Measurements from ENCODE around the gene NOC3L.
"Not testable (repeated sequence)": the region's sequence is repeated elsewhere in the genome, so short reads cannot be mapped to it uniquely, and the experiment has no call there.

Gene NOC3L

GRCh38 chr10:94361171-94361794, 1.5 kb downstream of the NOC3L start:
- no peak for DNase-seq

- no peak for DNase-seq
Observed at GRCh38 chr10:94358480-94358879, 4.3 kb downstream of the NOC3L start.

GRCh38 chr10:94357193-94357592, 5.5 kb downstream of the NOC3L start:
- no peak for DNase-seq

- no peak for DNase-seq
Observed at GRCh38 chr10:94355841-94356240, 6.9 kb downstream of the NOC3L start.

- DNase-seq, result no peak
Observed at GRCh38 chr10:94353336-94353735, 9.4 kb downstream of the NOC3L start.

- DNase-seq, result peak in 1 of 2 experiments; percentile 21
Observed at GRCh38 chr10:94351089-94351488, 11.7 kb downstream of the NOC3L start.

GRCh38 chr10:94350500-94350899, 12.2 kb downstream of the NOC3L start:
- DNase-seq, result not testable (repeated sequence)

- no peak for DNase-seq
Observed at GRCh38 chr10:94349327-94349726, 13.4 kb downstream of the NOC3L start.

- DNase-seq, result no peak
Observed at GRCh38 chr10:94344522-94345122, 18.1 kb downstream of the NOC3L start.

GRCh38 chr10:94343151-94343550, 19.6 kb downstream of the NOC3L start:
- DNase-seq, result no peak

GRCh38 chr10:94334857-94335256, 27.9 kb downstream of the NOC3L start:
- DNase-seq, result no peak

GRCh38 chr10:94333051-94333450, 29.7 kb downstream of the NOC3L start:
- no peak for DNase-seq

- DNase-seq, result no peak
Observed at GRCh38 chr10:94328613-94329012, 34.1 kb downstream of the NOC3L start.

GRCh38 chr10:94327649-94328048, 35.1 kb downstream of the NOC3L start:
- no peak for DNase-seq

GRCh38 chr10:94324609-94325233, 38.0 kb downstream of the NOC3L start:
- DNase-seq, result no peak

- DNase-seq, result peak; percentile 40 to 56
Observed at GRCh38 chr10:94320285-94320914, 42.3 kb downstream of the NOC3L start.

- no peak for DNase-seq
Observed at GRCh38 chr10:94316560-94316959, 46.2 kb downstream of the NOC3L start.

- no peak for DNase-seq
Observed at GRCh38 chr10:94315975-94316464, 46.7 kb downstream of the NOC3L start.

GRCh38 chr10:94315024-94315451, 47.7 kb downstream of the NOC3L start:
- no peak for DNase-seq

- no peak for DNase-seq
Observed at GRCh38 chr10:94310369-94310768, 52.4 kb downstream of the NOC3L start.

- DNase-seq, result no peak
Observed at GRCh38 chr10:94308866-94309265, 53.9 kb downstream of the NOC3L start.

- no peak for DNase-seq
Observed at GRCh38 chr10:94307046-94307615, 55.6 kb downstream of the NOC3L start.

GRCh38 chr10:94303929-94304328, 58.8 kb downstream of the NOC3L start:
- DNase-seq, result no peak
